Gastroesophageal sphincter (tissue), 3 donors: Measurements from ENCODE around the gene PPP2R2B.
"Not testable (repeated sequence)": the region's sequence is repeated elsewhere in the genome, so short reads cannot be mapped to it uniquely, and the experiment has no call there.

ENCODE experiments used
- POLR2A ChIP-seq, 2 donors: fragments of 450-650 bp; IDR thresholded peaks; one replicate each; pipeline ENCODE4 v1.6.1; 2017; ENCODE audit warnings: antibody characterized with exemption in 2 of 2, mild to moderate bottlenecking in 2 of 2, moderate library complexity in 1 of 2
- POLR2AphosphoS5 ChIP-seq: sonication (generic); formaldehyde crosslinking; IDR thresholded peaks from one replicate; pipeline ENCODE4 v1.6.1; 2017; ENCODE audit warnings: antibody characterized with exemption
- TF ChIP-seq, protein P1 (sequence below), 4 experiments: fragments of 200-600 bp in 2 of 4; fragments of 450-650 bp in 2 of 4; sonication (generic) in 1 of 4; IDR thresholded peaks; one replicate each; pipeline ENCODE4 v1.5.1; 2017 to 2019; ENCODE audit warnings: antibody characterized with exemption in 4 of 4, mild to moderate bottlenecking in 2 of 4, moderate library complexity in 2 of 4

DNA sequence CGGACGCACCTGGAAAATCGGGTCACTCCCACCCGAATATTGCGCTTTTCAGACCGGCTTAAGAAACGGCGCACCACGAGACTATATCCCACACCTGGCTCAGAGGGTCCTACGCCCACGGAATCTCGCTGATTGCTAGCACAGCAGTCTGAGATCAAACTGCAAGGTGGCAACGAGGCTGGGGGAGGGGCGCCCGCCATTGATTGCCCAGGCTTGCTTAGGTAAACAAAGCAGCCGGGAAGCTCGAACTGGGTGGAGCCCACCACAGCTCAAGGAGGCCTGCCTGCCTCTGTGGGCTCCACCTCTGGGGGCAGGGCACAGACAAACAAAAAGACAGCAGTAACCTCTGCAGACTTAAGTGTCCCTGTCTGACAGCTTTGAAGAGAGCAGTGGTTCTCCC, 268.8 kb downstream of the PPP2R2B start:
- TF ChIP-seq POLR2AphosphoS5; POLR2A (IDR thresholded peaks at IDR 0.05): not testable (repeated sequence)
- TF ChIP-seq, protein P1, sequence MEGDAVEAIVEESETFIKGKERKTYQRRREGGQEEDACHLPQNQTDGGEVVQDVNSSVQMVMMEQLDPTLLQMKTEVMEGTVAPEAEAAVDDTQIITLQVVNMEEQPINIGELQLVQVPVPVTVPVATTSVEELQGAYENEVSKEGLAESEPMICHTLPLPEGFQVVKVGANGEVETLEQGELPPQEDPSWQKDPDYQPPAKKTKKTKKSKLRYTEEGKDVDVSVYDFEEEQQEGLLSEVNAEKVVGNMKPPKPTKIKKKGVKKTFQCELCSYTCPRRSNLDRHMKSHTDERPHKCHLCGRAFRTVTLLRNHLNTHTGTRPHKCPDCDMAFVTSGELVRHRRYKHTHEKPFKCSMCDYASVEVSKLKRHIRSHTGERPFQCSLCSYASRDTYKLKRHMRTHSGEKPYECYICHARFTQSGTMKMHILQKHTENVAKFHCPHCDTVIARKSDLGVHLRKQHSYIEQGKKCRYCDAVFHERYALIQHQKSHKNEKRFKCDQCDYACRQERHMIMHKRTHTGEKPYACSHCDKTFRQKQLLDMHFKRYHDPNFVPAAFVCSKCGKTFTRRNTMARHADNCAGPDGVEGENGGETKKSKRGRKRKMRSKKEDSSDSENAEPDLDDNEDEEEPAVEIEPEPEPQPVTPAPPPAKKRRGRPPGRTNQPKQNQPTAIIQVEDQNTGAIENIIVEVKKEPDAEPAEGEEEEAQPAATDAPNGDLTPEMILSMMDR (IDR thresholded peaks at IDR 0.05), result not testable (repeated sequence)
